ENCODE data around the gene UFSP2.
"Not testable (repeated sequence)": the region's sequence is repeated elsewhere in the genome, so short reads cannot be mapped to it uniquely, and the experiment has no call there.

UFSP2 gene

DNA sequence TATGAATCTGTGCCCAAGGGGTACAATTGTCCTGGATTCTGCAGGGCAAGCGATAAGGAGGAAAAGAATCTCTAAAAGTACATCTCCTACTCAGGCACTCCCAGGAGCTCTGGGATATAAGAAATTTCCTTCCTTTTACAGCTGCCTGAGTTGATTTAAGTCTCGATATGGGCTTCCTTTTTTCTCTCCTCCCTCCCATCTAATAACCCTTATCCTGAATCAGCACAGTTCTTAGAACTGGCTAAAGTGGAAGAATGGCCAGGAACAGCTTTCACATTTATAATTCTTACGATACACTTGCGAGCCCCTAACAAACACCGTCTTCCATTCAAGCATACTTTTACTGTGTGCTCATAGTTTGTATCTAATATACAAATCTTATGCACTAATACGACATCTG, 51.2 kb downstream of the UFSP2 start:
- no peaks in the 10 kb centered on the region for H3K36me3 ChIP-seq (ENCODE audit: insufficient read depth, insufficient read length, low read length)
- DNase-seq (ENCODE audit: low read depth, low spot score), result no peak
- no peak for TF ChIP-seq SUZ12 (IDR thresholded peaks at IDR 0.05; ENCODE audit: extremely low read depth, insufficient read depth, insufficient read length)
- TF ChIP-seq YY1 (IDR thresholded peaks at IDR 0.05; ENCODE audit: insufficient read depth, insufficient read length), result no peak
- no peak for TF ChIP-seq ZNF274 (IDR thresholded peaks at IDR 0.05; ENCODE audit: low read depth, low read length)
- H3K4me1 ChIP-seq (ENCODE audit: insufficient read depth, insufficient read length), result no peaks in the 10 kb centered on the region
- no peaks in the 10 kb centered on the region for H3K9me3 ChIP-seq (ENCODE audit: insufficient read depth, low read length)
- H3K4me3 ChIP-seq (ENCODE audit: insufficient read length, low read depth), result no peak overlapping the region
- no peak overlapping the region for H3K9ac ChIP-seq (ENCODE audit: insufficient read length, low read depth)
- no peaks in the 10 kb centered on the region for H3K27me3 ChIP-seq (ENCODE audit: insufficient read depth, insufficient read length)

DNA sequence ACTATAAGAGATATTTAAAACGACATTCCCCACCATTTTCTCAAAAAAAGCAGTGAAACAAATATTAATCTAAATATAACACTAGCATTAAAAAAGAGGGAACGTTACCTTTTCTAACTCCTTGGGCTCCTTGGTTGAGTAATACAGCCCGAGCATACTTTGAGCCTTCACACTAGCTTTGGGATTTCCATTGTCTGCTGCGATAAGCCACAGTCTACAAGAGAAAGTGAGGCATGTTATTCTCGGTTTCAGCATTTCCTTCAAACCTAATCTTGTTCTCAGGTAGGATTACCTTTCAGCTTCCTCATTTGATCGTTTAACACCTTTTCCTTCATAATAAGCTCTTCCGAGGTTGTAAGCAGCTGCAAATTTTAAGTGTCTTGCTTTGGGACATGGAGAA, 51.7 kb downstream of the UFSP2 start:
- Histone ChIP-seq H3K9ac (ENCODE audit: insufficient read length, low read depth) (no peak overlapping the region), H3K9me3 (ENCODE audit: insufficient read depth, low read length) (no peaks in the 10 kb centered on the region), H3K4me3 (ENCODE audit: insufficient read length, low read depth) (no peak overlapping the region), H3K27me3 (ENCODE audit: insufficient read depth, insufficient read length) (no peaks in the 10 kb centered on the region), H3K36me3 (ENCODE audit: insufficient read depth, insufficient read length, low read length) (no peaks in the 10 kb centered on the region), H3K4me1 (ENCODE audit: insufficient read depth, insufficient read length) (no peaks in the 10 kb centered on the region)
- no peak for DNase-seq (ENCODE audit: low read depth, low spot score)
- TF ChIP-seq YY1 (IDR thresholded peaks at IDR 0.05; ENCODE audit: insufficient read depth, insufficient read length), result no peak
- no peak for TF ChIP-seq SUZ12 (IDR thresholded peaks at IDR 0.05; ENCODE audit: extremely low read depth, insufficient read depth, insufficient read length)
- TF ChIP-seq ZNF274 (IDR thresholded peaks at IDR 0.05; ENCODE audit: low read depth, low read length), result no peak

DNA sequence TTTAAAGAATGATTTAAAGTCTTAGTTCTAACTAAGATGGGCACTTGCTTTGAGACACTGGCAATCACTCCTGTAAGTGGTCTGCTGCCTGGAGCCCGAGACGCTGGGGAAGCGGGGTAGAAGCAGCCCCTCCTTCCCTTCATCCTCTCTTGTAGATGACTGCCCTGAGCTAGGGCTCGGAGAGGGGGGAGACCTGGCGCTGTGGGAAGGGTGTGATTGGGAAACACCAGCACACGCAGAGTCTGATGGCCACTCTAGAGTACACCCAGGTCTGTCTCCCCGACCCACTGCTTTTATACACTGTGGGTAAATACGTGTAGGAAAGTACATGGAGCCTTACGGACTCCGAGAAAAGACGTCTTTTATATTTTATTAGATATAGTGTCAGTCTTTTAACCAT, 54.1 kb downstream of the UFSP2 start:
- Histone ChIP-seq H3K9ac (ENCODE audit: insufficient read length, low read depth) (no peak overlapping the region), H3K27me3 (ENCODE audit: insufficient read depth, insufficient read length) (no peaks in the 10 kb centered on the region), H3K9me3 (ENCODE audit: insufficient read depth, low read length) (no peaks in the 10 kb centered on the region), H3K4me3 (ENCODE audit: insufficient read length, low read depth) (no peak overlapping the region), H3K4me1 (ENCODE audit: insufficient read depth, insufficient read length) (no peaks in the 10 kb centered on the region), H3K36me3 (ENCODE audit: insufficient read depth, insufficient read length, low read length) (no peaks in the 10 kb centered on the region)
- no peak for DNase-seq (ENCODE audit: low read depth, low spot score)
- TF ChIP-seq ZNF274 (IDR thresholded peaks at IDR 0.05; ENCODE audit: low read depth, low read length) (no peak), SUZ12 (IDR thresholded peaks at IDR 0.05; ENCODE audit: extremely low read depth, insufficient read depth, insufficient read length) (no peak), YY1 (IDR thresholded peaks at IDR 0.05; ENCODE audit: insufficient read depth, insufficient read length) (no peak)

DNA sequence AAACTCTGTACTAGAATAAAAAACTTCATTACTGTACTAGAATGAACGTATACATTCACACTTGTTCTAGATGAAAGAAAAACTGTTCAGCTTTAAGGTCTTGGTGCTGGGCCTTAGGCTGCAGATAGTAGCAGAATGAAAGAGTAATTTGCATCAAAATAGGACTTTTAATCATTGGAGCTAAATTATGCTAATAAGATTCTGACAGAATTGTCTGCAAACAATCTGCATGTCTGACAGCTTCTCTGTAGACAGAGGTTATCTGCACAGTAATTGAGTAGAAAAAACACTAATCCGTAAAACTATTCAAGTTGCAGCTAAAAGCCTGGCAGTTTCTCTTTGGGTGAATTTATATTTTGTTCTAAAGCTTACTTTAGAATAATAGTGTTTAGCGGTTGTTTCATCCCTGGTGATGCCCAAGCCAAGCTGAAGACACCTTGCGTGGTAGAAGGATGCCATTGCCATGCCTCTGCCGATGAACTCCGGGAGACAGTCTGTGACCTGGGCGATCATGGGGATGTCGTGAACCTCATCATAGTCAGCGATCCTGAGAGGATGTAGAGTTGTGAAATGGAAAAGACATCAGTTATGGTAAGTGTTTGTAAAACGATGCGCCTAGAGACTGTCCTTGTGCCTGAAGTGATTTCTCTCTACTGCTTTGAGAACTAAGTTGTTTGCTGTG, 55.4 kb downstream of the UFSP2 start:
- Histone ChIP-seq H3K27me3 (ENCODE audit: insufficient read depth, insufficient read length) (no peaks in the 10 kb centered on the region), H3K36me3 (ENCODE audit: insufficient read depth, insufficient read length, low read length) (no peaks in the 10 kb centered on the region), H3K4me3 (ENCODE audit: insufficient read length, low read depth) (no peak overlapping the region), H3K9ac (ENCODE audit: insufficient read length, low read depth) (no peak overlapping the region), H3K4me1 (ENCODE audit: insufficient read depth, insufficient read length) (no peaks in the 10 kb centered on the region), H3K9me3 (ENCODE audit: insufficient read depth, low read length) (no peaks in the 10 kb centered on the region)
- TF ChIP-seq YY1 (IDR thresholded peaks at IDR 0.05; ENCODE audit: insufficient read depth, insufficient read length) (no peak), SUZ12 (IDR thresholded peaks at IDR 0.05; ENCODE audit: extremely low read depth, insufficient read depth, insufficient read length) (no peak), ZNF274 (IDR thresholded peaks at IDR 0.05; ENCODE audit: low read depth, low read length) (no peak)
- no peak for DNase-seq (ENCODE audit: low read depth, low spot score)

DNA sequence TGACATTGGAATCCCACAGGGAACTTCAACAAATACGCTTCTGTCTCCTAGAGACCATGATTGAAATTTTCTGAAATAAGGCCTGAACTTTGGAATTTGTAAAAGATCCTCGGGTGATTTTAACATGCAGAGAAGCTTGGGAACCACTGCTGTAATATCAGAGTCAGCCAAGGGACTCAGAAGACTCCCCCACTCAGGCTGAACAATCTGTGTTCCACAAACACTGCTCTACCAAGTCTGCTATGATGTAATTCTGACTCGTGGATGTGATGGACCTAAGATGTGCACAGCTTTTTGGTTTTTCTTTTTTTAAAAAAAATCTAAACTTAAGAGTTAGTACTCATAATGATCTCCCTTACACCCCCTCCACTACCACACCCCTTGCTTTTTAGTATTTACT, 56.0 kb downstream of the UFSP2 start:
- Histone ChIP-seq H3K9me3 (ENCODE audit: insufficient read depth, low read length) (no peaks in the 10 kb centered on the region), H3K27me3 (ENCODE audit: insufficient read depth, insufficient read length) (no peaks in the 10 kb centered on the region), H3K36me3 (ENCODE audit: insufficient read depth, insufficient read length, low read length) (no peaks in the 10 kb centered on the region), H3K9ac (ENCODE audit: insufficient read length, low read depth) (no peak overlapping the region), H3K4me1 (ENCODE audit: insufficient read depth, insufficient read length) (no peaks in the 10 kb centered on the region), H3K4me3 (ENCODE audit: insufficient read length, low read depth) (no peak overlapping the region)
- no peak for DNase-seq (ENCODE audit: low read depth, low spot score)
- no peak for TF ChIP-seq SUZ12 (IDR thresholded peaks at IDR 0.05; ENCODE audit: extremely low read depth, insufficient read depth, insufficient read length)
- TF ChIP-seq YY1 (IDR thresholded peaks at IDR 0.05; ENCODE audit: insufficient read depth, insufficient read length), result no peak
- TF ChIP-seq ZNF274 (IDR thresholded peaks at IDR 0.05; ENCODE audit: low read depth, low read length), result no peak

DNA sequence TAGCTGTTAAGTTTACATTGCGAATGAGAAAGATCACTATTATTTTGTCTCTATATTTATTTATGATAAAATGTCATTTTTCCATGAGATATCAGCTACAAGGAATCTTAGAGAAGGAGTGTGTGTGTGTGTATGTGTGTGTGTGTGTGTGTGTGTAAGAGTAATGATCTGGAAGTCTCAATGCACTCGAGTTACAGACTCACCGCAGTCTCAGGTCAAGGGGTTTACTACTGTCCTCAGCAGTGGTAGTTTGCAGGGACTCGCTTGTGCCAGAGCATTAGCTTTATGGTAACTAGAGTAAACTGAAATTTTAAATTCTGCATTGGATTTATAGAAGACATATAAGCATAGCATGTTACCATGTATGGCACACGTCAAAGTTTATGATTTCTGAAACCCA, 60.9 kb downstream of the UFSP2 start:
- Histone ChIP-seq H3K27me3 (ENCODE audit: insufficient read depth, insufficient read length) (no peaks in the 10 kb centered on the region), H3K9ac (ENCODE audit: insufficient read length, low read depth) (no peak overlapping the region), H3K36me3 (ENCODE audit: insufficient read depth, insufficient read length, low read length) (no peaks in the 10 kb centered on the region), H3K9me3 (ENCODE audit: insufficient read depth, low read length) (no peaks in the 10 kb centered on the region), H3K4me1 (ENCODE audit: insufficient read depth, insufficient read length) (no peaks in the 10 kb centered on the region), H3K4me3 (ENCODE audit: insufficient read length, low read depth) (no peak overlapping the region)
- TF ChIP-seq YY1 (IDR thresholded peaks at IDR 0.05; ENCODE audit: insufficient read depth, insufficient read length) (no peak), SUZ12 (IDR thresholded peaks at IDR 0.05; ENCODE audit: extremely low read depth, insufficient read depth, insufficient read length) (no peak), ZNF274 (IDR thresholded peaks at IDR 0.05; ENCODE audit: low read depth, low read length) (no peak)
- DNase-seq (ENCODE audit: low read depth, low spot score), result no peak

DNA sequence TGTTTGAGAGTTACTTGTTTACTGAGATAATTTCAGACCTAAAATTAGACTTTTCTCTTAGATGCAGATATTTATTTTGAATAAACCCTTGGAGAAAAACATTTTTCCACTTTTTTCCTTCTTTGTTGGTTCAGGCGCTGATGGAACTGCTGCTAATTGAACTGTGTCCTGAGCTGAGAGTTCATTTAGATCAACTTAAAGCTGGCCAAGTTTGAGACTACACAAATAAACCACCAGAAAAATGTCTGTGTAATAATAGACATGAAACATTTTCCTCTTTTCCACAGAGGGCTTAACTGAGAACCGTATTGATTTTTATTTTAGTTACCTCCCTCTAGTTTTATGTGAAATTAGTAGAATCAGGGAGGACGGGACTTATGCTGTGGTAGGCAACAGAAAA, 62.5 kb downstream of the UFSP2 start:
- Histone ChIP-seq H3K27me3 (ENCODE audit: insufficient read depth, insufficient read length) (no peaks in the 10 kb centered on the region), H3K36me3 (ENCODE audit: insufficient read depth, insufficient read length, low read length) (no peaks in the 10 kb centered on the region), H3K9ac (ENCODE audit: insufficient read length, low read depth) (no peak overlapping the region), H3K9me3 (ENCODE audit: insufficient read depth, low read length) (no peaks in the 10 kb centered on the region), H3K4me3 (ENCODE audit: insufficient read length, low read depth) (no peak overlapping the region), H3K4me1 (ENCODE audit: insufficient read depth, insufficient read length) (no peaks in the 10 kb centered on the region)
- TF ChIP-seq YY1 (IDR thresholded peaks at IDR 0.05; ENCODE audit: insufficient read depth, insufficient read length), result no peak
- DNase-seq (ENCODE audit: low read depth, low spot score), result no peak

DNA sequence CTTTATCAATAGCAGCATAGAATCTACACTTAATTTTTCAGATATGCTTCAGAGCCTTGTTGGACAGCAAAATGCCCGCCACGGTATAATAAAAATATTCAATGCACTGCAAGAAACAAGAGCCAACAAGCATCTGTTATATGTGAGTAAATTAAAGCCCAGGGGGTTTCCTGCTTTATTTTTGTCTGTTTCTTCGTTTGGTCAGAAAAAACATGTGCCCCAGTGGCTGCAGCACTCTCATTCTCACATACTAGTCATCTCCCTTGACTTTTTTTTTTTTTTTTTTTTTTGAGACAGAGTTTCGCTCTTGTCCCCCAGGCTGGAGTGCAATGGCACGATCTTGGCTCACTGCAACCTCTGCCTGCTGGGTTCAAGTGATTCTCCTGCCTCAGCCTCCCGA, 63.2 kb downstream of the UFSP2 start:
- not testable (repeated sequence) for H3K4me3 ChIP-seq (ENCODE audit: insufficient read length, low read depth); DNase-seq (ENCODE audit: low read depth, low spot score); H3K4me1 ChIP-seq (ENCODE audit: insufficient read depth, insufficient read length); H3K27me3 ChIP-seq (ENCODE audit: insufficient read depth, insufficient read length); H3K9me3 ChIP-seq (ENCODE audit: insufficient read depth, low read length); H3K9ac ChIP-seq (ENCODE audit: insufficient read length, low read depth); H3K36me3 ChIP-seq (ENCODE audit: insufficient read depth, insufficient read length, low read length)
